HG02884 (cell line): ENCODE measurements around the gene GPR158.

Source experiments
- ATAC-seq: cut with Tn5 transposase; IDR thresholded peaks from one replicate; pipeline ENCODE4 v1.9.1; 2021; ENCODE audit warnings: mild to moderate bottlenecking, moderate library complexity; ENCODE audit not compliant: unreplicated experiment

Gene GPR158

GRCh38 chr10:25557136-25557535 lies 382.3 kb downstream of the GPR158 start:
- no peak for ATAC-seq

DNA sequence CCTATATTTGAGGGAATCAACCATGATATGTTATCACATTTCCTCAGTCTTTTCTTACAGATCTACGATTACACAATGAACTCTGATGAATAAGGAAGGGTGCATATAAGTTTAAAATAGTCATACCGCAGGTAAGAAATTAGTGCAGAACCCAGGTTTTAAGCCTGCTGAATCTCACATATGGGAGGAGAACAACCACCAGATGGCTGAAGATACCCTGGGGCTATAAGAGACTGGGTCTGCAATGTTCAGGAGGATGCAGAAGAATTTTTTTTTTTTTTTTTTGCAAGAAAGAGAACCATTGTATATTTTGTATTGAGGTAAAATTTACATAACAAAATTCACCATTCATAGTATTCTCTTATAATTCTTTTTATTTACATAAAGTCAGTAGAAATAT lies 387.0 kb downstream of the GPR158 start:
- ATAC-seq = no peak

- ATAC-seq = no peak
Observed at GRCh38 chr10:25562547-25562946, 387.7 kb downstream of the GPR158 start.

DNA sequence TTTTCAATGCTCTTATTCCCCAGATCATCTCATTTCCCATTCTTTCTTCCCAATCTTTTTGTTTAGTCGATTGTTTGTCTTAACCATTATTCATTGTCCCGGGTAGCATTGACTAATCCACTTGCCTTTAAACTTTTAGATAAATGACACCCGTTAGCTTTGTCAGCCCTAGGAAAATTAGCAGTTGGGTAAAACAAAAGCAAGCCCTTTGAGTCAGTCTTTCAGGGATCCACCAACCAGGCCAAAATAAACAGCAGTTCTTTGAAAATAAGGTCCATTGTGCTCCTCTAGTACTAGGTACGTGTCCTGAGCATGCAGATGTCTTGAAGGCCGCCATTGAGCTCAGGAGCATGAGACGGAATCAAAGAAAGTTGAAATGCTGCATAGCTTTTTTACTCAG lies 389.6 kb downstream of the GPR158 start:
- ATAC-seq = no peak

DNA sequence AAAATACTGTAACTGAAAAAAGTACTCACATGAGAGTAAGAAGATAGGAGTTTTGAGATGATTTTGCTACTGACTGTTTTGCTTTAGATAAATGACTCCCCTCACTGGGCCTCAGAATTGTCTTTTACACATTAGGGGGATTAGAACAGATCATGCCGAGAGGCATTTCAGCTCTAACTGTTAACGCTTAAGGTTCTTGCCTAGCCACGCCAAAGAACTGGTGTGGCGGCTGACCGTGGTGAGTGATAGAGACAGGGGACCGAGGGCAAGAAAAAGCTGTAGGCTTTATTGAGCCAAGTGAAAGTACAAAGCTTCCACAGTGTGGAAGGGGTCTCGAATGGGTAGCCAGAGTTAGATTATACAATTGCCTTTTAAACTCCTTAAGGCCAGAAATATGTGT lies 390.8 kb downstream of the GPR158 start:
- ATAC-seq = no peak

DNA sequence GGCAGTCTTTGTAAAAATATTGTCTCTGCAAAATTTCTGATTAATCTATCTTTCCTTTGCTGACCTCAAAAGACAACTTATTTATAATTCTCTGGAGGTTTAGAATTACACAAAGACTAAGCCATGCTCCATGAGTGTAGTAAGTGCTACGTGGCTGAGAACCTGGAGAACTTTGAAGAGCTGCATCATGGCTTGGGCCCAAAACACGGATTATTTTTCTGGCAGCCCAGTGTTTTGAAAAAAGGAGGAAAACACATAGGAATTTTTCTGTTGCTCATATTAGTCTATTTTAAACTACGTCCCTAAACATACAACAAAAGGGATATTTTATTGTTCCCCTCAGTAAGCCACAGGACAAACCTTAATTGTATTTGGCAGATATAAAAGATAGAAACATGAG lies 398.5 kb downstream of the GPR158 start:
- ATAC-seq = no peak

DNA sequence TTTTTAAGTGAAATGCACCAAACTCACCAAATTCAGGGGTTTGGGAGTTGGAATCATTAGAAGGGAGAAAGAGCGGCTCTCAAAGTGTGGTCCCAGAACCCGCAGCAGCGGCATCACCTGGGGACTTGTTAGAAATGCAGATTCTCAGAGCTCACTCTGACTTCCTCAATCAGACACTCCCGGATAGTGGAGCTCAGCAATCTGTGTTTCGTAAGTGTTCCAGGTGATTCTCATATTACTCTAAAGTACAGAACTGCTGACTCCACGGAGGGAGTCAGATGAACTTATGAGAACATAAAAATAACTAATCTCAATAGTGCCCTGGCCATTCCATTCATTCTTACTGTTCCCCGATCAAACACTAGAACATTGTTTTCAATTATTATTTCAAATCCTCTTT lies 400.5 kb downstream of the GPR158 start:
- ATAC-seq = no peak

GRCh38 chr10:25578061-25578460 lies 403.3 kb downstream of the GPR158 start:
- ATAC-seq = no peak

DNA sequence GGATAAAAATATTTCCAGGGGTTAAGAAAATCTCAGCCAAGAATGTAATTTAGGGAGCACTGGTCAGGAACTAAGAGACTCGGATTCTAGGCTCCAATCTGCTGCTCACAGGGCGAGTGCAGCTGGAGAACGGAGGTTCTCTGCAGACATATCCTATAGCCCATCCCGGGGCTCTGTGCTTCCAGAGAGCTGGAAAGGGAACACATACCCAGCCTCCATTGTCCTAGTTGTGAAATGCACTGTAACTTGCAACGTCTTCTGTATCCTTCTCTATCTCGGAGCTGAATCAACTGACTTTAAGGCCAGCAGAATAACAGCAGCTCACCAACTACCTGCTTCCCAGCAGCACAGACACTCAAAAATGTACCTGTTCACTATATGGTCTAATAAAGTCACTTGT lies 408.2 kb downstream of the GPR158 start:
- ATAC-seq = no peak

GRCh38 chr10:25600651-25601050 lies 425.9 kb downstream of the GPR158 start:
- no peak for ATAC-seq

DNA sequence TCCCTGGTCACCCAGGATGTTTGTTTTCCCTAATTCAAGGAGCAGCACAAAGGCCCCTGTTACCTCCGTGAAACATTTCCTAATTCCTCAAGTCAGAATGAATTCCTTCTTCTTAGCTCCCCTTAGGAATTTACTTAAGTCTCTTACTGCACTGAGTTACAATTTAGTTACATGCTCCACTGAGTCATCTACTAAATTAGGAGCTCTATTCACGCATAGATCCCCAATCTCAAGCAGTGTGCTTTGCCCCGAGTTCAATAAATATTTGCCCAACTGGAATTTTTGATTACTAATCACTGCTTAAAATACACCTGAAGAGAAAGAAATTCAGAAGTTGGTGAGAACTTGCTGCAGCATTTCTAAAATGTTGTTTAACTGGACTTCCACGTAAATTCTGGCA lies 429.8 kb downstream of the GPR158 start:
- no peak for ATAC-seq

- ATAC-seq = no peak
Observed at GRCh38 chr10:25614652-25615051, 439.9 kb downstream of the GPR158 start.

DNA sequence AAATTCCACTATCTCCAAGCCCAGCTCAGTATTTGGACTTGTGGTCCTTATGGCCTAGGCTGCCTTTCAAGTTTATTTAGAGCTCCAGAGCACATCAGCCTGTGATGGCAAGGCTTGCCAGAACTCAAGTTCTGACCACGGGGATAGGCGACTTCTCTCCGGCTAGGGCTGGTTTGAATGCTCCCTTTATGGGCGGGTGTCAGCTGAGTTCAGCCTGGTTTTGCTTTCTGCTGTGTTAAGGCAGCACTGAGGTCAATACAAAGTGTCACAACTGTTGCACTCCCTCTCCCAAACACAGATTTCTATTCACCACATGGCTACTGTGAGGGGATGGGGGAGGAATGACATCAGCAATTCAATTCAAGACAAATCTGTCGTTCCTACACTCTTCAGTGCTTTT lies 441.1 kb downstream of the GPR158 start:
- no peak for ATAC-seq

GRCh38 chr10:25616903-25617592 lies 442.2 kb downstream of the GPR158 start:
- no peak for ATAC-seq

GRCh38 chr10:25627606-25628005 lies 452.8 kb downstream of the GPR158 start:
- no peak for ATAC-seq

DNA sequence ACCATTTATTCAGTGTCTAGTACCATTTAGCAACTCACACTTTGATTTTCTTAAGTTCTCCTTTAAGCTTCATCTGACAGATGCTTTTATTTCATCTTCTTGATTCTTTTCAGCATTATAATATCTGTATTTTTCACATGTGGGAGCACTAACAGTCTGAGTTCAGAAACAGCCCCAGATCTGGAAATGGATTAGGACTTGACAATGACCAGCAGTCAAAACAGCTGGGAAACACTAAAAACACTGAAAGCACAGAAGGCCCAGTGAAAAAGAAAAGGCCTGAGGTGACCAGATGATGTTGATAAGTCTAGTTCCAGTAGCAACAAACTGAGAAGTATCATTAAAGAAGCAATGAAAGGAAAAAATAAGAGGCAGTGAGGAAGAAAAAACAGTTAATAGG lies 454.5 kb downstream of the GPR158 start:
- no peak for ATAC-seq

- ATAC-seq = no peak
Observed at GRCh38 chr10:25631471-25631870, 456.7 kb downstream of the GPR158 start.

DNA sequence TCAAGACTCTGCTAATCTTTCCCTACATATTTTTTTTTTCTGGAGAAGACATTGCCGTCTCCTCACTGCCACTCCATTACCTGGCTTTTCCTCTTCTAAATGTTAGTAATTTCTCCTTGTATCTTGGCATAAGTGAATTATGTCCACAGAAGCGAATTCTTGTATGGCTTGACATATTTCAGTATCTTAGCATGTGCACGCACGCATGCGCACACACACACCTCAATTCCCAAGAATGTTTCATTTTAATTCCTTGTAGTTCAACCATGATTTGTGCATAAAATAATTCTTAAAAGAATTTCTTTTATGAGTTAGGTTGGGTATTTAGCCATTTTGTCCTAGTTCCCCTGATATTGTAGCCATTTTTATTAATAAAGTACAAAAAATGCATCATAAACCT lies 458.0 kb downstream of the GPR158 start:
- no peak for ATAC-seq

GRCh38 chr10:25633542-25633941 lies 458.7 kb downstream of the GPR158 start:
- ATAC-seq = no peak

DNA sequence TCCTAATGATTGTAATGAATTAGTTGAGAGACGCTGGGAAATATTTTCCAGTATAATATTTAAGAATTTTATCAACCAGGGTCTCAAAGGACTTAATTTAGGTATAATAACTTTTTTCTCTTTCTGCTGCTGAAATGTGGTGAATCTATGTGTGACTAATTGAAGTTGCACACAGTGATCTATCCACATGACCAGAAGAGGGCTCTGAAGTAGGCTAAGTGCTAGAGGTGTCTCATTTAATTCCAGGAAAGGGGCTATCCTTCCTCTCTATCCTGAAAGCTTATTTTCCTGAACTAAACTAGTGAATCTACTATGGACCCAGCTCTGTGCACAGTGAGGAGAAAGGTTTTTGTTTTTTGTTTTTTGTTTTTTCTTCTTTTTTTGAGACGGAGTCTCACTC lies 464.8 kb downstream of the GPR158 start:
- ATAC-seq = no peak

DNA sequence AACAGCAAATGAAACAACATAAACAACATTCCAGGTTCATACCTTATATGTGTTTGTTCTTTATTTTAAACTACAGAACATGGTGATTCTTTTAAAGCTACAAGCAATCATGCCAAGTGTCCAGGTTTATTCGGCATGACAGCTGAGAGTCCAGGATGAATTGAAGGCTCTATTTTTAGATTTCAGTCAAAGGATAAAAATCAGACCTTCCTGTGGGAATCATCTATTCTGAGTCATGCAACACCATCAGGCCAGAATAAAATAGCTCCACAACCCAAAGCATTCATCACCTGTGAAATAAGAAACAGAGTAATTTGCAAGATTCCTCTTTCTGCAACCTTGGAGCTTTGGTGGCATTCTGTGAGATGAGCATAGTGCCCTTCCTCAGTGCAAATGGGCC lies 466.8 kb downstream of the GPR158 start:
- no peak for ATAC-seq

GRCh38 chr10:25642721-25643120 lies 467.9 kb downstream of the GPR158 start:
- no peak for ATAC-seq

- ATAC-seq = no peak
Observed at GRCh38 chr10:25646371-25646770, 471.6 kb downstream of the GPR158 start.
